ENCODE results near the gene PFN3. TPM values are rescaled to one million over a fixed set of nuclear protein-coding genes. Genes with fewer than 3 reads are reported as not detected.

The PFN3 gene
- total and polyA plus RNA-seq, 2 of the 13 experiments (the other 11 are each of a cell fraction or from before 2014, with no cell fraction given), result not detected

DNA sequence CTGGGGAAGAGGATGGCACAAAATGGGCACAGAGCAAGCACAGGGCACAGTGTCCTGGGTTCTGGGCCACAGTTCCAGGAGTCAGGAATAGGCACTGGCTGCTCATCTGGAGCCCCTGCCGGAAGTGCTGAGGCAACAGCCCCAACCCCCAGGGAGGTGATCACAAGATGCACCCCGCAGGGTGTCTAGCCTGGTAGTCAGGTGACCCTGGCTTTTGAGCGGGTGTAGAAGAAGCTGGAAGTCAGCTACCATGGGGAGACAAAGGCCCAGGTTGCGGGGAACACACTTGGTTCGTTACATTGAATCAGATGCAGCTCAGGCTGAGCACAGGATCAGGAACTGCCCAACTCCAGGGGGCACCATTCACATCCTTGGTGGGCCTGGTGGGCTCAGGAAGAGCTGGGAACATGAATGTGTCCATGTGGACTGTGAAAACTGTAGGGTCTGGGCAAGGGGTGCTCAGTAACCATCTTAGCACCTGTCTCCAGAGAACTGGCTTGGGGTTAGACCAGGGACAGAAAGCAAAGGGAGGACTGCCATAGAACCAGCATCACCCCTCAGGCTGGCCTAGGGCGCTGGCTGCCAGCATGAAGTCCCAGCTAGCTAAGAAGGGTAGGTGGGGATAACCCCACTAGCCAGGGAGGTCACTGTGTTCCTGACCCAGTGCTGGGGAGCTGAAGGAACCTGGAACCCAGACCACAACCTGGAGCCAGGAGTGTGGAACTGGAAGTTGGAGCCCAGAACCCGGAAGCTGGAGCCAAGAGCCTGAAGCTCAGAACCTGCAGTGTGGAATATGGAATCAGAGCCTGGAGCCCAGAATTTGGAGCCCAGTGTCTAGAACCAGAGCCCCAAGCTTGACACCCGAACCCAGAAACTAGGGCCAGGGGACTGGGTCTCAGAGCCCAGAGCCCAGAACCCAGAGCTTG is 22.3 kb downstream of the PFN3 start (continued):
- TF ChIP-seq, protein P1, sequence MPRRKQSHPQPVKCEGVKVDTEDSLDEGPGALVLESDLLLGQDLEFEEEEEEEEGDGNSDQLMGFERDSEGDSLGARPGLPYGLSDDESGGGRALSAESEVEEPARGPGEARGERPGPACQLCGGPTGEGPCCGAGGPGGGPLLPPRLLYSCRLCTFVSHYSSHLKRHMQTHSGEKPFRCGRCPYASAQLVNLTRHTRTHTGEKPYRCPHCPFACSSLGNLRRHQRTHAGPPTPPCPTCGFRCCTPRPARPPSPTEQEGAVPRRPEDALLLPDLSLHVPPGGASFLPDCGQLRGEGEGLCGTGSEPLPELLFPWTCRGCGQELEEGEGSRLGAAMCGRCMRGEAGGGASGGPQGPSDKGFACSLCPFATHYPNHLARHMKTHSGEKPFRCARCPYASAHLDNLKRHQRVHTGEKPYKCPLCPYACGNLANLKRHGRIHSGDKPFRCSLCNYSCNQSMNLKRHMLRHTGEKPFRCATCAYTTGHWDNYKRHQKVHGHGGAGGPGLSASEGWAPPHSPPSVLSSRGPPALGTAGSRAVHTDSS (CRISPR knock-in tag; conservative IDR thresholded peaks at IDR 0.05), result no peak
- TF ChIP-seq ZNF33B (CRISPR knock-in tag; IDR thresholded peaks at IDR 0.05), result no peak
- no peak for TF ChIP-seq NPAS2 (CRISPR knock-in tag; IDR thresholded peaks at IDR 0.05; ENCODE audit: borderline replicate concordance)
- 0 out of 2 replicates have a peak, but pooled peaks have one; percentile 20 for TF ChIP-seq HES4 (CRISPR knock-in tag; IDR thresholded peaks at IDR 0.05; ENCODE audit: borderline replicate concordance)
- no peak for TF ChIP-seq ZFP36L2 (CRISPR knock-in tag; IDR thresholded peaks at IDR 0.05)
- no peak for TF ChIP-seq ZNF790 (CRISPR knock-in tag; IDR thresholded peaks at IDR 0.05; ENCODE audit: borderline replicate concordance)
- TF ChIP-seq DPF2 (CRISPR knock-in tag; IDR thresholded peaks at IDR 0.05; ENCODE audit: borderline replicate concordance, low read depth), result no peak
- TF ChIP-seq, protein P2, sequence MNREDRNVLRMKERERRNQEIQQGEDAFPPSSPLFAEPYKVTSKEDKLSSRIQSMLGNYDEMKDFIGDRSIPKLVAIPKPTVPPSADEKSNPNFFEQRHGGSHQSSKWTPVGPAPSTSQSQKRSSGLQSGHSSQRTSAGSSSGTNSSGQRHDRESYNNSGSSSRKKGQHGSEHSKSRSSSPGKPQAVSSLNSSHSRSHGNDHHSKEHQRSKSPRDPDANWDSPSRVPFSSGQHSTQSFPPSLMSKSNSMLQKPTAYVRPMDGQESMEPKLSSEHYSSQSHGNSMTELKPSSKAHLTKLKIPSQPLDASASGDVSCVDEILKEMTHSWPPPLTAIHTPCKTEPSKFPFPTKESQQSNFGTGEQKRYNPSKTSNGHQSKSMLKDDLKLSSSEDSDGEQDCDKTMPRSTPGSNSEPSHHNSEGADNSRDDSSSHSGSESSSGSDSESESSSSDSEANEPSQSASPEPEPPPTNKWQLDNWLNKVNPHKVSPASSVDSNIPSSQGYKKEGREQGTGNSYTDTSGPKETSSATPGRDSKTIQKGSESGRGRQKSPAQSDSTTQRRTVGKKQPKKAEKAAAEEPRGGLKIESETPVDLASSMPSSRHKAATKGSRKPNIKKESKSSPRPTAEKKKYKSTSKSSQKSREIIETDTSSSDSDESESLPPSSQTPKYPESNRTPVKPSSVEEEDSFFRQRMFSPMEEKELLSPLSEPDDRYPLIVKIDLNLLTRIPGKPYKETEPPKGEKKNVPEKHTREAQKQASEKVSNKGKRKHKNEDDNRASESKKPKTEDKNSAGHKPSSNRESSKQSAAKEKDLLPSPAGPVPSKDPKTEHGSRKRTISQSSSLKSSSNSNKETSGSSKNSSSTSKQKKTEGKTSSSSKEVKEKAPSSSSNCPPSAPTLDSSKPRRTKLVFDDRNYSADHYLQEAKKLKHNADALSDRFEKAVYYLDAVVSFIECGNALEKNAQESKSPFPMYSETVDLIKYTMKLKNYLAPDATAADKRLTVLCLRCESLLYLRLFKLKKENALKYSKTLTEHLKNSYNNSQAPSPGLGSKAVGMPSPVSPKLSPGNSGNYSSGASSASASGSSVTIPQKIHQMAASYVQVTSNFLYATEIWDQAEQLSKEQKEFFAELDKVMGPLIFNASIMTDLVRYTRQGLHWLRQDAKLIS (CRISPR knock-in tag; IDR thresholded peaks at IDR 0.05), result no peak
- TF ChIP-seq, protein P3, sequence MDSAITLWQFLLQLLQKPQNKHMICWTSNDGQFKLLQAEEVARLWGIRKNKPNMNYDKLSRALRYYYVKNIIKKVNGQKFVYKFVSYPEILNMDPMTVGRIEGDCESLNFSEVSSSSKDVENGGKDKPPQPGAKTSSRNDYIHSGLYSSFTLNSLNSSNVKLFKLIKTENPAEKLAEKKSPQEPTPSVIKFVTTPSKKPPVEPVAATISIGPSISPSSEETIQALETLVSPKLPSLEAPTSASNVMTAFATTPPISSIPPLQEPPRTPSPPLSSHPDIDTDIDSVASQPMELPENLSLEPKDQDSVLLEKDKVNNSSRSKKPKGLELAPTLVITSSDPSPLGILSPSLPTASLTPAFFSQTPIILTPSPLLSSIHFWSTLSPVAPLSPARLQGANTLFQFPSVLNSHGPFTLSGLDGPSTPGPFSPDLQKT (CRISPR knock-in tag; IDR thresholded peaks at IDR 0.05; ENCODE audit: borderline replicate concordance), result no peak
- no peak for TF ChIP-seq ZNF430 (CRISPR knock-in tag; IDR thresholded peaks at IDR 0.05)
- TF ChIP-seq ZNF446 (CRISPR knock-in tag; IDR thresholded peaks at IDR 0.05), result no peak
- TF ChIP-seq ERF (CRISPR knock-in tag; IDR thresholded peaks at IDR 0.05), result no peak
- TF ChIP-seq ZKSCAN1 (IDR thresholded peaks at IDR 0.05; ENCODE audit: low read length), result no peak
- TF ChIP-seq MYC (CRISPR knock-in tag; IDR thresholded peaks at IDR 0.05; ENCODE audit: borderline replicate concordance), result no peak
- TF ChIP-seq, protein P4, sequence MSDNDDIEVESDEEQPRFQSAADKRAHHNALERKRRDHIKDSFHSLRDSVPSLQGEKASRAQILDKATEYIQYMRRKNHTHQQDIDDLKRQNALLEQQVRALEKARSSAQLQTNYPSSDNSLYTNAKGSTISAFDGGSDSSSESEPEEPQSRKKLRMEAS (IDR thresholded peaks at IDR 0.05), result no peak
- TF ChIP-seq, protein P5, sequence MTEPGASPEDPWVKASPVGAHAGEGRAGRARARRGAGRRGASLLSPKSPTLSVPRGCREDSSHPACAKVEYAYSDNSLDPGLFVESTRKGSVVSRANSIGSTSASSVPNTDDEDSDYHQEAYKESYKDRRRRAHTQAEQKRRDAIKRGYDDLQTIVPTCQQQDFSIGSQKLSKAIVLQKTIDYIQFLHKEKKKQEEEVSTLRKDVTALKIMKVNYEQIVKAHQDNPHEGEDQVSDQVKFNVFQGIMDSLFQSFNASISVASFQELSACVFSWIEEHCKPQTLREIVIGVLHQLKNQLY (CRISPR knock-in tag; IDR thresholded peaks at IDR 0.05), result no peak
- no peak for TF ChIP-seq TEAD2 (CRISPR knock-in tag; IDR thresholded peaks at IDR 0.05)
- TF ChIP-seq MTA1 (CRISPR knock-in tag; IDR thresholded peaks at IDR 0.05; ENCODE audit: borderline replicate concordance), result no peak
- TF ChIP-seq RFXANK (CRISPR knock-in tag; IDR thresholded peaks at IDR 0.05), result no peak
- no peak; the same call in 1 of the 2 replicates for TF ChIP-seq ZNF350 (CRISPR knock-in tag; IDR thresholded peaks at IDR 0.05; ENCODE audit: borderline replicate concordance, low read depth)

Data from HepG2 (cell line).